ENCODE measurements around the gene UTP11.
A peak's percentile ranks its signal among the peaks of the same experiment; 100 is the strongest.

Gene UTP11

GRCh38 chr1:38043036-38043747, 30.7 kb downstream of the UTP11 start:
- Histone ChIP-seq H3K4me2 (no peak overlapping the region), H4K20me1 (ENCODE audit: insufficient read depth) (no peaks in the 10 kb centered on the region), H3K4me1 (ENCODE audit: low read depth, poor library complexity, severe bottlenecking) (no peaks in the 10 kb centered on the region), H3K4me3 (IDR thresholded peaks at IDR 0.05; ENCODE audit: insufficient read depth, low read depth, low read length) (no peak overlapping the region), H3K36me3 (ENCODE audit: insufficient read depth) (no peaks in the 10 kb centered on the region), H2AFZ (ENCODE audit: low read depth) (no peak overlapping the region), H3K9ac (no peak overlapping the region), H3K27ac (no peak overlapping the region), H3K27me3 (ENCODE audit: insufficient read depth, low read depth) (peaks cover 4% of the 10 kb centered on the region; the same call in 1 of the 2 replicates), H3K79me2 (ENCODE audit: insufficient read depth, low read depth) (no peaks in the 10 kb centered on the region)
- no peak for TF ChIP-seq CTCF (conservative IDR thresholded peaks at IDR 0.05; ENCODE audit: low read depth, low read length)

- H3K27ac ChIP-seq: no peak overlapping the region
- peaks cover 4% of the 10 kb centered on the region; the same call in 1 of the 2 replicates for H3K27me3 ChIP-seq (ENCODE audit: insufficient read depth, low read depth)
- TF ChIP-seq CTCF (conservative IDR thresholded peaks at IDR 0.05; ENCODE audit: low read depth, low read length): no peak
- H3K4me2 ChIP-seq: no peak overlapping the region
- H3K36me3 ChIP-seq (ENCODE audit: insufficient read depth): no peaks in the 10 kb centered on the region
- H3K79me2 ChIP-seq (ENCODE audit: insufficient read depth, low read depth): no peaks in the 10 kb centered on the region
- no peak overlapping the region for H3K9ac ChIP-seq
- H4K20me1 ChIP-seq (ENCODE audit: insufficient read depth): no peaks in the 10 kb centered on the region
- no peaks in the 10 kb centered on the region for H3K4me1 ChIP-seq (ENCODE audit: low read depth, poor library complexity, severe bottlenecking)
- no peak overlapping the region for H3K4me3 ChIP-seq (IDR thresholded peaks at IDR 0.05; ENCODE audit: insufficient read depth, low read depth, low read length)
- no peak overlapping the region for H2AFZ ChIP-seq (ENCODE audit: low read depth)
Observed at GRCh38 chr1:38044221-38045215, 32.0 kb downstream of the UTP11 start.

- H3K27me3 ChIP-seq (ENCODE audit: insufficient read depth, low read depth): peaks cover 4% of the 10 kb centered on the region; the same call in 1 of the 2 replicates
- H3K4me1 ChIP-seq (ENCODE audit: low read depth, poor library complexity, severe bottlenecking): no peaks in the 10 kb centered on the region
- H3K79me2 ChIP-seq (ENCODE audit: insufficient read depth, low read depth): no peaks in the 10 kb centered on the region
- H3K4me3 ChIP-seq (IDR thresholded peaks at IDR 0.05; ENCODE audit: insufficient read depth, low read depth, low read length): no peak overlapping the region
- no peaks in the 10 kb centered on the region for H4K20me1 ChIP-seq (ENCODE audit: insufficient read depth)
- H3K9ac ChIP-seq: no peak overlapping the region
- TF ChIP-seq CTCF (conservative IDR thresholded peaks at IDR 0.05; ENCODE audit: low read depth, low read length): no peak
- no peaks in the 10 kb centered on the region for H3K36me3 ChIP-seq (ENCODE audit: insufficient read depth)
- no peak overlapping the region for H3K4me2 ChIP-seq
- no peak overlapping the region for H3K27ac ChIP-seq
- no peak overlapping the region for H2AFZ ChIP-seq (ENCODE audit: low read depth)
Observed at GRCh38 chr1:38045401-38046332, 33.1 kb downstream of the UTP11 start.

- no peak within 1 kb of the TSS for H3K27ac ChIP-seq
- no peaks in the 10 kb centered on the region for H4K20me1 ChIP-seq (ENCODE audit: insufficient read depth)
- H3K9ac ChIP-seq: no peak within 1 kb of the TSS
- H3K4me1 ChIP-seq (ENCODE audit: low read depth, poor library complexity, severe bottlenecking): no peaks in the 10 kb centered on the region
- no peaks in the 10 kb centered on the region for H3K36me3 ChIP-seq (ENCODE audit: insufficient read depth)
- peak within 1 kb of the TSS; percentile 71 for H2AFZ ChIP-seq (ENCODE audit: low read depth)
- H3K4me3 ChIP-seq (IDR thresholded peaks at IDR 0.05; ENCODE audit: insufficient read depth, low read depth, low read length): peak within 1 kb of the TSS; percentile 74
- no peaks in the 10 kb centered on the region for H3K79me2 ChIP-seq (ENCODE audit: insufficient read depth, low read depth)
- H3K4me2 ChIP-seq: peak within 1 kb of the TSS; percentile 29
- H3K27me3 ChIP-seq (ENCODE audit: insufficient read depth, low read depth): peaks cover 4% of the 10 kb centered on the region; the same call in 1 of the 2 replicates
- no peak for TF ChIP-seq CTCF (conservative IDR thresholded peaks at IDR 0.05; ENCODE audit: low read depth, low read length)
Observed at GRCh38 chr1:38046333-38046883, 33.9 kb downstream of the UTP11 start, which contains the start of gene POU3F1. TSS of gene POU3F1 (minus strand) at chr1:38046793. CDS start at chr1:38046743, 50 bp downstream.

Measured in KMS-11 (cell line).